C4-2B (cell line): Measurements from ENCODE around the gene LAMA2.
"Not testable (repeated sequence)": the region's sequence is repeated elsewhere in the genome, so short reads cannot be mapped to it uniquely, and the experiment has no call there.

ENCODE experiments used
- H3K27ac ChIP-seq: fragments of 450-650 bp; 2 replicates; pipeline ENCODE4 v1.5.1; 2017
- ZFX ChIP-seq: fragments of 450-650 bp; IDR thresholded peaks from 2 replicates; pipeline ENCODE4 v1.6.1; 2017
- TF ChIP-seq, protein P1 (sequence below): fragments of 450-650 bp; conservative IDR thresholded peaks from 2 replicates; pipeline ENCODE4 v1.5.1; 2017; ENCODE audit warnings: mild to moderate bottlenecking

Gene LAMA2

DNA sequence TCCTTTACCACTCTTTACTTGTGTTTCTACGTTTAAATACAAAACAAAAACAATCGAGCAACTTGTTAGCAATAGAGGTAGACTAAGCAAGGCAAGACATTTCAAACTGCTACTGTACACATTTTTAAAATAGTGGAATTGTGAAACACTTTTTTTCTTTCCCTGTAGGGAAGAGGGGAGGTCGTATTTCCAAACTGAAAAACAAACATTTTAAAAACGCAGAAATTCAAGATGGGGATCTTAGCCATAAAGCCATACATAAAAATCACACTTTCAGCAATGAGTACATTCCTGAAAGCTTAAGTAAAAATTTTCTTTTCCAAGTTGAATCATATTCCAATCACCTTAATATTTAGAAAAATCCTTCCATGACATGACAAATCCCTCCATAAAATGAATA is 267.6 kb downstream of the LAMA2 start:
- H3K27ac ChIP-seq, result no peak overlapping the region
- no peak for TF ChIP-seq ZFX
- TF ChIP-seq, protein P1, sequence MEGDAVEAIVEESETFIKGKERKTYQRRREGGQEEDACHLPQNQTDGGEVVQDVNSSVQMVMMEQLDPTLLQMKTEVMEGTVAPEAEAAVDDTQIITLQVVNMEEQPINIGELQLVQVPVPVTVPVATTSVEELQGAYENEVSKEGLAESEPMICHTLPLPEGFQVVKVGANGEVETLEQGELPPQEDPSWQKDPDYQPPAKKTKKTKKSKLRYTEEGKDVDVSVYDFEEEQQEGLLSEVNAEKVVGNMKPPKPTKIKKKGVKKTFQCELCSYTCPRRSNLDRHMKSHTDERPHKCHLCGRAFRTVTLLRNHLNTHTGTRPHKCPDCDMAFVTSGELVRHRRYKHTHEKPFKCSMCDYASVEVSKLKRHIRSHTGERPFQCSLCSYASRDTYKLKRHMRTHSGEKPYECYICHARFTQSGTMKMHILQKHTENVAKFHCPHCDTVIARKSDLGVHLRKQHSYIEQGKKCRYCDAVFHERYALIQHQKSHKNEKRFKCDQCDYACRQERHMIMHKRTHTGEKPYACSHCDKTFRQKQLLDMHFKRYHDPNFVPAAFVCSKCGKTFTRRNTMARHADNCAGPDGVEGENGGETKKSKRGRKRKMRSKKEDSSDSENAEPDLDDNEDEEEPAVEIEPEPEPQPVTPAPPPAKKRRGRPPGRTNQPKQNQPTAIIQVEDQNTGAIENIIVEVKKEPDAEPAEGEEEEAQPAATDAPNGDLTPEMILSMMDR, result no peak

DNA sequence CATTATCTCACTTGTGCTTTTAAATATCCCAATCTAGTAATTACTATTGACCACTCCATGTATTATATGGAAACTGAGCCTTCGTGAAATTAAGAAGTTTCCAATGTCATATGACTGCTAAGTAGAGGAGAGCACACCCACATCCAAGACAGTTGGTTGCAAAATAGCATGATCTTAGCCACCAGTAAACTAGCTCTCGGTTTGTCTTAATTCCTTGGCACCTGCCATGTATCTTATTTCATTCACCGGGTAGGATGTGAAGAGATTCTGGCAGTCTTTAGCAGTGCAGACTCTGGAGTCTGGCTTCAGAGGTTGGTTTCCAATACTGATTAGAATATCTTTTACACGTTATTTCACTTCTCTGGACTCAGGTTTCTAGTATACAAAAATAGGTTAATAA is 270.3 kb downstream of the LAMA2 start:
- TF ChIP-seq, protein P1, result no peak
- TF ChIP-seq ZFX, result no peak
- no peak overlapping the region for H3K27ac ChIP-seq

DNA sequence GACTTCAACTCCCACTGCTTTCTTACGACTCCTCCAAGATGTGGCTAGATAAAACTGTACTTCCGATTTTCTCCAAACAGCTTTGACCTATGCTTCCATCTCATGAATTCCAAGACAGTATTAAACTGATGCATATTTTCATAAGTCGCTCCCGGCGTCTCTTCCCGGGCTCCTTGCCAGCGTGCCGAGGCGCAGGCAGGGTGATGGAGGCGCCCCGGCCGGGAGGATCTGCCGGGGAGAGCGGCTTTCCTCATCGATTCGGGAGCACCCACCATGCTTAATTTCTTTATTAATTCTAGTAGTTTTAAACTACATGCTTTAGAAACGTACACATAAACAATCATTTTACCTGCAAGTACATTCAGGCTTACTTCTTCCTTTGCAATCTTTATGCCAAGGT is 276.3 kb downstream of the LAMA2 start:
- H3K27ac ChIP-seq, result not testable (repeated sequence)

DNA sequence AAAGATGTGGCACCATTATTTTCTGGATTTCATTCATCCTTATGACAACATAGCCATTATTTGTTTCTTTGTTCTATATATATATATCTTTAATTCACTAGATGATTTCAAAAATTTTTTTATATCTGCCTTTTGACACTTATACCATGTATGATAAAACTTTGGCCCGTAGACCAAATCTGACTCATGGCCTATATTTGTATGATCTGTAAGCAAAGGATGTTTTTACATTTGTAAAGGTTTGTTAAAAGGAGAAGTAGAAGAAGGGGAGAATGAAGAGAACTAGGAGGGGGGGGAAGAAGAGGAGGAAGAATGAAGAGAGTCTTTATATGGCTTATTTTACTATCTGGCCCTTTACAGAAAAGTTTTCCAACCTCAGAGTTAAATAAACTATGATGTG is 279.7 kb downstream of the LAMA2 start:
- H3K27ac ChIP-seq, result no peak overlapping the region
- TF ChIP-seq ZFX, result no peak
- TF ChIP-seq, protein P1, result no peak

DNA sequence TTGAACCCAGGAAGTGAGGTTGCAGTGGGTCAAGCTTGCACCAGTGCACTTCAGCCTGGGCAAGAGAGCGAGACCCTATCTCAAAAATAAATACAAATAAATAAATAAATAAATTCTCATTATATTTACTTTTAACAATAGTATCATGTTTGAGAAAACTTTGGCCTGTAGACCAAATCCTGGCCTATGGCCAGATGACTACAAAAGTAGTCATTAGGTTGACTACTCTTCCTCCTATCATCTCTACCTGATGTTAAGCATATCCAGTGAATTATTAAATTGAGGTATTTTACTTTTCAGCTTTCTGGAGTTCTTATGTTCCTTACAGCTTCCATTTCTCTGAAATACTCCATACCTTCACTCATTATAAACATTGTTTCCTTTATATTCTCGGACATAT is 280.6 kb downstream of the LAMA2 start:
- no peak overlapping the region for H3K27ac ChIP-seq
- TF ChIP-seq, protein P1, result no peak
- no peak for TF ChIP-seq ZFX

DNA sequence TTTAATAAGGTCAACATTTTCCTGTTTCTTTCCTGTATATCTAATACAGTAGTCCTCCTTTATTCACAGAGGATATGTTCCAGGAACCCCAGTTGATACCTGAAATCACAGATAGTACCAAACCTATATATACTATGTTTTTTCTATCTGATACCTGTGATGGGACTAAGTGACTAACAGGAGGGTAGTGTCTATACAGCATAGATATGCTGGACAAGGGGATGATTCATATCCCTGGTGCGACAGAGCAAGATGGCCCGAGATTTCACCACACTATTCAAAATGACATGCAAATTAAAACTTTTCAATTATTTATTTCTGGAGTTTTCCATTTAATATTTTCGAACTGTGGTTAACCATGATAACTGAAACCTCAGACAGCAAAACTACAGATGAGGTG is 281.1 kb downstream of the LAMA2 start:
- TF ChIP-seq, protein P1, result no peak
- no peak for TF ChIP-seq ZFX
- H3K27ac ChIP-seq, result no peak overlapping the region

DNA sequence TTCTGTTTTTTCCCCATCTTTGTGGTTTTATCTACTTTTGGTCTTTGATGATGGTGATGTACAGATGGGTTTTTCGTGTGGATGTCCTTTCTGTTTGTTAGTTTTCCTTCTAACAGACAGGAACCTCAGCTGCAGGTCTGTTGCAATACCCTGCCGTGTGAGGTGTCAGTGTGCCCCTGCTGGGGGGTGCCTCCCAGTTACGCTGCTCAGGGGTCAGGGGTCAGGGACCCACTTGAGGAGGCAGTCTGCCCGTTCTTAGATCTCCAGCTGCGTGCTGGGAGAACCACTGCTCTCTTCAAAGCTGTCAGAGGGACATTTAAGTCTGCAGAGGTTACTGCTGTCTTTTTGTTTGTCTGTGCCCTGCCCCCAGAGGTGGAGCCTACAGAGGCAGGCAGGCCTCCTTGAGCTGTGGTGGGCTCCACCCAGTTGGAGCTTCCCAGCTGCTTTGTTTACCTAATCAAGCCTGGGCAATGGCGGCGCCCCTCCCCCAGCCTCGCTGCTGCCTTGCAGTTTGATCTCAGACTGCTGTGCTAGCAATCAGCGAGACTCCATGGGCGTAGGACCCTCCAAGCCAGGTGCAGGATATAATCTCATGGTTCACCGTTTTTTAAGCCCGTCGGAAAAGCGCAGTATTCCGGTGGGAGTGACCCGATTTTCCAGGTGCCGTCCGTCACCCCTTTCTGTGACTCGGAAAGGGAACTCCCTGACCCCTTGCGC is 289.5 kb downstream of the LAMA2 start:
- not testable (repeated sequence) for H3K27ac ChIP-seq

DNA sequence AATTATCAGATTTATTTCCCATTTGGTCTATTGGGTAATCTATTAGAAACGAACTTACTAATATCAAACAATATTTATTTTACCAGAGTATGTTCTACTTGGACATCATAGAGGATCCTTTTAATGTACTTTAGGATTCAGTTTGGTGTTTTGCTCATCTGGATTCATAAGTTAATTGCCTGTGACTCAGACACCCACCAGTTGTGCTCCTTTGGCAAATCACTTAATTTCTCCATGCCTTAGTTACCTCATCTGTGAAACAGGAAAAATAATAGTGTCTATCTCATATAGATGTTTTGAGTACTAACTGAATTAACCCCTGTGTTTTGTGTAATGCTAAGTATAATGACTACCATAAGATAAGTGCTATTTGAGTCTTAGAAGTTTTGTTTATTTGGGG is 292.1 kb downstream of the LAMA2 start:
- no peak overlapping the region for H3K27ac ChIP-seq
- TF ChIP-seq, protein P1, result no peak
- no peak for TF ChIP-seq ZFX
